ENCODE data around the gene SLC24A3. TPM values are rescaled to one million over a fixed set of nuclear protein-coding genes. Genes with fewer than 3 reads are reported as not detected.

Gene SLC24A3
- total RNA-seq, 1 experiment from 2014 or later, result 0.04 TPM

DNA sequence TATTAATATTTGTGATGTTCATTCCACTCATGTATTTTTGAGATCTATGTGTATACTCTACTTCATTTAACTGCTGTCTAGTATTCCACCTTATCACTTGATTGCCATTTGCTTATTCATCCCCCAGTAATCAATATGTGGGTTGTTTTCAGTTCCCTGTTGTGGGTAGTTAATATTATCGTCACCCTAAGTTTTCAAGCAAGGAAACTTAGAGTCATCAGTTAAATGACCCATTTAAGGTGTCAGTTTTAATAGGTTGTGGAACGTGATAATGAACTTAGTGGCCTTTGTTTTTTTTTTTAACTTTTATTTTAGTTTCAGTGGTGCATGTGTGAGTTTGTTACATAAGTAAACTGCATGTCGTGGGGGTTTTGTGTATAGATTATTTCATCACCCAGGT is 90.3 kb downstream of the SLC24A3 start:
- no peak for DNase-seq (ENCODE audit: low spot score)

DNA sequence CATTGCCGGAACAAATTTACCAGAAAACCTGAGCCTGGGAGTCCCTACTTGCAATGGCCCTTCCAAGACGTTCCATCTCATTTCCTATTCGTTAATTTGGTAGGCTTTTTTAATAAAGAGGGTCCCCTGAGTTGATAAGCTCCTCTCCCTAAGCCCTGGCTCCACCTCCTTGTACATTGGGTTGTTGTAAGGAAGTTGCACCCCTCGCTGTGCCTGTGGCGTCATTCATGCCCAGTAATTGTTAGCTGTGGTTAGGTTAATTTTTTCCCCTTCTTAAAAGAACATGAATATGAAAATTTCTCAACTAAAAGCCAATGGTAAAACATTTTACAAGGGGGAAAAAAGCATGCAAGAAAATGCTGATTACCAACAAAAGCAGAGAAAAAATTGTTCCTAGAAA is 91.9 kb downstream of the SLC24A3 start:
- no peak for DNase-seq (ENCODE audit: low spot score)

DNA sequence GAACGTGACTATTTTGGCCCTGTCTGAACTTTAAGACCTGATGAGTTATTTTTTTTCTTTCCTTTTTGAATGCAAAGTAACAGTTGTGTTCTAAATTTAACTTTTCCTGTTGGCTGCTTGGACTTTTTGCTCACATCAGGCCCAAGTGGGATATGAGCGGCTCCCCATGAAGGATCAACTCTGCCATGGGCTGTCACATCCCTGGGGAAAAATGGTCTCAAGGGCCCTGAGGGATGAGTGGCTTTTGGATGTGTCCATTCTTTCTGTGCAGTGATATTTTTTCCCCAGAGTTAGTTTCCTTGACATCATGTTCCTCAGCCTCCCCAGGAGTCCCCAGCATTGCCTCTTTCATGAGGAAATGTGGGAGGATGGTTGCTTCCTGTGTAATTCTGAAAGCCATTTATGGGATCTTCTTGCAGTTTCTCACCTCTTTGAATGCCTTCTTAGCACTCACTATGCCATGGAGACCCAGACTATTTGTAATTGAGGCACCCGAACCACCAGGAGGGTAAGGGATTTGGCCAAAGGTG is 92.5 kb downstream of the SLC24A3 start:
- no peak for DNase-seq (ENCODE audit: low spot score)

DNA sequence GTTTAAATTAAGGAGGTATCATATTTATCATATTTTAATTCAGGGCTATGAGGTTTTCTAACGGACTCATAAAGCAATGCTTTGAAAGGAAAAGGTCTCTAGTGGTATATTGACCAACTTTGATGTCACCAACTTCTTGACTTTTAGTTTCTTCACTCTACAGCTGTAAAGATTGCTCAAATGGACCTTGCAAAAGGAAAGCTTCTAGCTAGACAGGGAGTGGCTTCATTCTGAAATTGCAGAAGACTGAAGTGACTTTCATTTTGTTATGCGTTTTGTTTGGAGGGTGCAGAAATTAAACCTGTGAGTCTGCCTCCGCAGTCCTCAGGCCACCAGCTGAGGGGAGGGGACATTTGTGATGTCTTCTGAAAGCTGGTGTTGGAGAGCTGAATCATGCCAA is 95.7 kb downstream of the SLC24A3 start:
- DNase-seq (ENCODE audit: low spot score), result no peak

DNA sequence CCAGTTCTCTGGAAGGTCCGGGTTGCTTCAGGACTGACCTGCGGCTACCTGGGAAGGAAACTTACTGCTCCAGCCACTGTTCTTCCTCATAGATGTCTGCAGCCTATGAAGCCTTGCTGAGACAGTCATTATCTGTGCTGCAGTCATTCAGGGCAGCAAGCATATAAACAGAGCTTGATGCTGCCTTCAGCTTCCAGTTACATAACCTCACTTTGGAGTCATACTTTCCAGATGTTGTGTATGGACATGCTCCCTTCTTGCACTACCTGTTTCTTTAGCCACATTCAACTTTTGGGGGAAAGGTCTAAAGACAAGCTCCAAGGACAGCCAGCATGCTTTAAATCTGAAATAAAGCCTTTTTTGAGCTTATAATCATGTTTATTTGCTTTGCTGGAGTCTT is 98.1 kb downstream of the SLC24A3 start:
- DNase-seq (ENCODE audit: low spot score), result no peak

DNA sequence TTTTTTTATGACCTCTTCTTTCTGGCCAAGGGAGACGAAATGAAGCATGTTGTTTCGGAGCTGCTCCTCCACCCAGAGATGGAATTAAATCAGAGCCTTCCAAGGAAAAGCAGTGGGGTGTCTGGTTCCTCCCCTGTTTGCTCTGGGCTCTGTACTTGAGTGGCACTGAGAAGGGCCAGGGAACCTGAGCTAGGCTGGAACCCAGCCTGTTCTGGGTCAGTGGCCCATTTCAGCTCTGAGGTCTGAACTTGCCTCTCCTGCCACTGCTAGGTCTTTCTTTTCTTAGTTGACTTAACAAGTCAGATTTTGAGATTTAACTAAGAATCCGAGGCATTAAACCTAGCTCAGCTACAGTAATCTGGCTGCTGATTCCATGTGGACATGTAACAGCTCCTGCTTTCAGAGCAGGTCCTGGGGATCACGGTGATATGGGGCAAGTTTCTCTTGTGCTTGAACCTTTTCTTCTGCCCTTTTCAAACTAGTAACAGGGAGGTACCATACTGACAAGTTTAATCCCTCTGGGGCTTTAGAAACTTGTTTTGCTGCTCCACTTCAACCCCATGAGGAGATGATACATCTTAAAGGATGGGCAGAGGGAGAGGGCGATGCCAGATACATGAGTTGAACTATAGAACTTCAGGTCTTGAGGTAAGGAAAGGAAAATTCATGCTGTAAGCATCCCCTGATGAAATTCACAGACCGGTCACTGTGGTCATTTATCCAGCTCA is 101.1 kb downstream of the SLC24A3 start:
- no peak for DNase-seq (ENCODE audit: low spot score)

DNA sequence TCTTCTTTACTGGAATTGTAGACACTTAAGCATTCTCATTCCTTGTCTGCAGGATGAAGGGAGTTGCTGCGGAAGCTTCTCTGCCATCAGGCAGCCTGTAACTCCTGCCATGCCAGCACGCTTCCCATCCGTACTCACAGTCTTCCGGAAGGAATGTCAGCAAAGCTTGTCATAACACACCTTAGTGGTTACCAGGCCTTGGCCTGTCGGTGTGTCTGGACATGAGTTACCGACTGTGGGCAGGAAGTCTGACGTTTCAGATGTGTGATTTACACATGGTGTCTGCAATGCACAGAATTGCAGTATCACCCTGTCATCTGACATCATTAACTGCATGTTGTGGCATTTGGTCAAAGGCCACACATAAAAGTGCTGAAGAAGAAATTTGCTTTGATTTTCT is 102.2 kb downstream of the SLC24A3 start:
- no peak for DNase-seq (ENCODE audit: low spot score)

DNA sequence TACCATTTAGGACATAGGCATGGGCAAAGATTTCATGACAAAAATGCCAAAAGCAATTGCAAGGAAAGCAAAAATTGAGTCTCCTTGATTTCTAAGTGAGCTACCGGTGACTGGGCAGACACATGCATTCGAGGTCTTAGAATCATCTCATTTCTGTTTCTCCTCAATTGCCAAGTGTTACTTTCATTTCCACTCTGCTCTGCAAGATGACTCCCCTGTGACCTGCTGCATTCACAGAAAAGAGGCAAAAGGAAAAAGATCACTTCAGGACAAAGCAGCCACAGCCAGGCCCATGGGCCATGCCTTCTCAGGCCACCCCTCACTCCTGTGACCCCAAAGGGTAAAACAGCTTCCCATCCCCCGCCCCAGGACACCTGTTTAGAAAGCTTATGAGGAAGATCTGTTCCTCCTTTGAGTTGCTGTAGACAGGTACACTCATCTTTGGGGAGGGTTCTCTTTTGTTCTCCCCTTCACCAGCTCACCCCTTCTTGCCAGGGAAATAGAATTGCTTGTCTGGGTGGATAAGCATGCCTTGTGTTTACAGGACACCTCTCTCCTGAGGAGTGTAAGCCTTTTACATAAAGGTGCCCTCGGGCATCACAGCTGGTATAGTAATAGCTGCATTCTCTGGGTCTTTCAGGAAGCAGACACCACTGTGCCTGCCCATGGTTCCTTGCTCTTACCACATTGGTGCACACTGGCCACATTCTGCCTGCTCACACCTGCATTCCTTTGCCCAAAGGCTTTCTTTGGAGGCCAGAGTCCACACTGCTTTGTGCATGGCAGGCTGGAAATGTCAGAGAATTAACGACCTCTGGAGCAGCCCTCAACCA is 105.0 kb downstream of the SLC24A3 start:
- DNase-seq (ENCODE audit: low spot score), result no peak

DNA sequence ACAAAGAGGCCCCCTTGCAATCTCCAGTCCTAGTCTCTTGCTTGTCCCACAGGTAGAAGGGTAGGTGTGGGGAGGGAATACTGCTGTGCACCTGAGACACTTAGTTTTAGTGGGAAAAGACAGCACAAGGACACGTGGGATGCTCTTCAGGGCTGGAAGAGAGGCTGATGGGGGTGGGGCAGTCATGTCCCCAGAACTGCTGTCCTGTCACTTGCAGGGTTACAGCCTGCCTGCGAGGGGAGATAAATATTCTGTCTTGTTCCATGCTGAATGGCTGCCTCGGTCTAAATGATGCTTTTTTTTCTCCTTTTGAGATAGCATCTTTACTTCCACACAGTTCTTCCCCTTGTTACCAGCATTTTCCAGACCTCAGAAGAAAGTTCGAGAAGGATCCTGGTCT is 106.2 kb downstream of the SLC24A3 start:
- no peak for DNase-seq (ENCODE audit: low spot score)

DNA sequence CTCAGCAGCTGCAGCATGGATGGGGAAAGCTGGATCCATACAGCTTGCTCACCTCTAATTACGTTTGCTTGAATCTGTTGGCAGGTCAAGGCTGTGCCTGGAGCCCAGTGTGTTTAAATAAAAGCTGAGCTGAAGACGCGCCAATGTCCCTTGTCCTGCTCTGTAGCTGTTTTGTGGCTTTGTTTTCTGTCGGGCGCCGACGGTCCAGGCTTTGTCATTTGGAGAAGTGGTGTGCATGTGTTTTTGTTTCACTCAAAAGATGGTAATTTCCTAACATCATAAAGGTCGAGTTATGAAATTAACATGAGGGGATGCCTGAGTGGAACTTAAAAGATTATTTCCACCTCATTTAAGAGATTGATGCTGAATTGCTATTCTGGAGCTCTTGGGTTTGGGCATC is 107.6 kb downstream of the SLC24A3 start:
- DNase-seq (ENCODE audit: low spot score), result no peak

DNA sequence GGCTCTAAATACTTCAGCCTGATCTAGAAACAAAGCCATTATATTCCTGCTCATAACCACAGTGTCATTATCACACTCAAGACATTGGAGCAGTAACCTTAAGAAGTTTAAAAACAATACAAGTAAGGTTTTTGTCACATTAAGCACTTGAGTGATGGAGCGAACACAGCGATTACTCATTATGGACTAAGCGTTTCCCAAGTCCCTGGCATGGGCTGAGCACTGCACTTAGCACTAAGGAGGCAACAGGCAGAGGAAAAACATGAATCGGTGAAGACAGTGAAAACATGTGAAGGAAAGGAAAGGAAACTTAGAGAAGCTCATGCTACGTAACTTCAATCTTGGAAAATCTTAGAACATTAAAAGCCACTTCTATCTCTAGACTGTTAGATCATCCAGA is 108.7 kb downstream of the SLC24A3 start:
- DNase-seq (ENCODE audit: low spot score), result no peak

DNA sequence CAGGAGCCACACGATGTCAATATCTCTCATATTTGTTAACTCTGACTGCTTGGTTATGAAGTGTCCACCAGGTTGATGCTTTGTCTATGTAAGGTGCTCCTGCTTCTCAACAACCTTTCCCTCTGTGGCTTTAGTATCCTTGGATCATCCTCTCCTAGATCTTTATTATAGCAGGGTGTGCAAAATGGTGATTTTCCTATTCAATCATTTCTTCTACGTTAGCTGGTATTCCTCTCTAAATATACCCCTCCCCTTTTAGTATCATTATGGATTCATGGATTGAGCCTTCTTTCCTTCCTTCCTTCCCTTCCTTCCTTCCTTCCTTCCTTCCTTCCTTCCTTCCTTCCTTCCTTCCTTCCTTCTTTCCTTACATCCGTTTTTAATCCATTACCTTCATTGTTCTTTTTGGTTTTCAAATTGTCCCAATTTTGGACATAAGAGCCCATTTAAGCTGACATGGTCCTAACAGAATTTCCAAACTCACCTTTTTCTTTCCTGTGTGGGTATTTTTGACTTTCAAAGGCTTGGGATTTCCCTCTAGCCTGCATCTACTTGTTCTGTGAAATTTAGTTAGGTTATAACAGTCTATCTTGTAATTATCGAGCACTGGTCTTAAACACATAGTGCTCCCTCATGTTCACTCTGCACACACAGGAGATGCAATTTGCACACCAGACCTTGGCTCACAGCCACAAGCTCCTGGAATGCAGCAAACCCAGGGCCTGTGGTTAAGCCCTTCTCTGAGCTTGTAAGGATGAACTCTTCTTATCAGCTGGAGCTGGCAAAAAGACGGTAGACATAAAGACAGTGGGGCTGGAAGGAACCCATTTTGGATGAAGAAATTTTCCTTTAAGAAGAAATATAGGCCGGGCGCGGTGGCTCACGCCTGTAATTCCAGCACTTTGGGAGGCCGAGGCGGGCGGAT is 109.9 kb downstream of the SLC24A3 start:
- no peak for DNase-seq (ENCODE audit: low spot score)

DNA sequence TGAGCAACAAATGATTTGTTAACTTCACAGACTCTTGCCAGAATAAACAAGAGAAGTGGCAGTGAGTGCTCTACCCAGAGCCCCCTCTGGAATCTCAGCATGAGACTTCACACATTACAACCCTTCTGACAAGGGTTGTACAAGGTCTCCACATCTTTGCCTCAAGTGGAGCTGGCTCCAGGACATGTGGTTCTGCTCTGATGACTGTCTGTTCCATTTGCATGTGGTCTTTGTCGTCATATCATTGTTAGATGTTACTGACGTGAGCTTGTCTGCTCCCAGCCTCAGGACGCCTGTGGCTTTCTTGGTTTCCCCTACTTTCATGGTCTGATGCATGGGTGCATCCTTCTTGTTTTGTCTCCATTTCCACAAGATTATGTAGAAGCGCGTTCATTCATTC is 115.0 kb downstream of the SLC24A3 start:
- no peak for DNase-seq (ENCODE audit: low spot score)

DNA sequence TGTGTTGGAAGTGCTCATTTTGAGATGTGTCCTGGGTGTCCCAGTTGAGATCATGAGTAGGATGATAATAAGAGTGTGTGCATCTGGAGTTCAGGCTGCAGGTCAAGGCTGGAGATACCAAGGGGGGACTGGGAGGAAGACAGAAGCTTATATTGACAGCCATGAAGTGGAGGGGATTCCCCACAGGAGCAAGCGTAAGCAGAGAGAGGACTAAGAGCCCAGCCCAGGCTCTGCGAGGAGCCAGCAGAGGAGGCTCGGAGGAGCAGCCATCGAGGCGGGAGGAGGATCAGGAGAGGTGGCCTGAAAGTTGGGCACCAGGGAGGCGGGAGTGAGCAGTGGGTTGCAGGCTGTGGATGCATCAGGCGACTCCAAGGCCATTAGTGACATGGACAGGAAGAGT is 116.2 kb downstream of the SLC24A3 start:
- no peak for DNase-seq (ENCODE audit: low spot score)

DNA sequence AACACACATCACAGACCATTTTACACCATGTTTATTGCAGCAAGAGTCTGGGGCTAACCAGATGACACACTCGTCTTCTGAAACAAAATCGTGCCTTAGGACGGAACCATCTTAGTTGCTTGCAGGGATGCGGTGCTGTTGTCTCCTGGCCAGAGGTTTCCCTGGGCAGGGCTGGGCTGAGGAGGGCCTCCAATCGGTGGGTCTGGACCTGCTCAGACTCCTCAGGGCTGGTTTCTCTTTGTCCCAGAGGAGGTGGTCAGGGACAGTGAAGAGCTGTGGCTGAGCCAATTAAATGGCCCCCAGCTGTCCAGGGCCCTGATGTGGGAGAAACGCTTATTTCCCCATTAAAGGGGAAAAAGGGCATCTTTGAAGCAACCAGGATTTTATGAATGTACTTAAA is 117.6 kb downstream of the SLC24A3 start:
- no peak for DNase-seq (ENCODE audit: low spot score)

DNA sequence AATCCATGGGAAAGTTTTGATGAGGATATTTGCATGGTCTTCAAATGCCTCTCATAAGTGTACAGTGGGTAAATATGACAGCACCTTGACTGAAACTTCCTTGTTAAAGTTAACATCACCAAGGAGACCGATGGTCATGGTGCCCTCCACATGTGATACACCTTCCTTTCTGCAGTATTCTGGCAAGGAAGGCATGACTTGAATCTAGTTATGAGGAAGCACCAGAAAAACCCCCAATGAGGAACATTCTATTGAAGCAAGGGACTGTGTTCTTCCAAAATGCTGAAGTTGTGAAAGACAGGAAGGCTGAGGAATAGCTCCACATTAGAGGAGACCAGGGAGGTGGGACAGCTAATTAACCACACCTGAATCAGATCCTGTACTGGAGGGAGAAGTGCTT is 118.3 kb downstream of the SLC24A3 start:
- DNase-seq (ENCODE audit: low spot score), result no peak

DNA sequence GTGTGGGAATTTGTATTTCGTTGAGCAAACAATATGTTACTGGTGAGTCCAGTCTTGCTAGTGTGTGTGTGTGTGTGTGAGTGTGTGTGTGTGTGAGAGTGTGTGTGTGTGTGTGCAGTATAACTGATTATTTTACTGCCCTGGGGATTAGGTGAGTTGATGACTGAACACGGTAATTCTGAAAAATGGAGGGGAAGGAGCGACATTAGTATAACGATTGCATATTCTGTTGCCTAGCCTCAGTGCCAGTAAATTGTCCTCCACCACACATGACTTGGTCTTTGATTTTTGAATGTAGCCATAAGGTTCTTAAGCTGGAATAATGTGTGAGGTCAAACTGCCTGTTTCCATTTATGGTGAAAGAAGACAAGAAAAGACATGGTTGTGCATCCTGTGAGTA is 121.1 kb downstream of the SLC24A3 start:
- DNase-seq (ENCODE audit: low spot score), result no peak

DNA sequence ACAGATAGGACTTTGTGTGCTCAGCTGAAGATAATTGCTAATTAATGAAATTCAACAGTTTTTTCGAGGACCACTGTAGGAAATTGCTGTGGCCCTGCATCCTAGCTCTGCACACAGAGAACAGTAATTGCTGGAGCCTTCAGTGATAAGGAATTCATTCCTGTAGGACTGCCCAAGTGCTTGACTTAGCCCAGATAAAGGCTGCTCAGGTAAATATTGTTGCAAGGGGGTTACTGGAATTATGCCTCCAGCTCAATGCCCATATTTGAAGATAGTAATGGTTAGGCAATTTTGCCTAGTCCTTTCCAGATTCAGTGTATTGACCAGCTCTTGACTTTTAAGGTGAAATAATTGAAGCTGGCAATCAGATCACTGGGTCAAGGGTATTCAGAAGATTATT is 122.9 kb downstream of the SLC24A3 start:
- DNase-seq (ENCODE audit: low spot score), result no peak

DNA sequence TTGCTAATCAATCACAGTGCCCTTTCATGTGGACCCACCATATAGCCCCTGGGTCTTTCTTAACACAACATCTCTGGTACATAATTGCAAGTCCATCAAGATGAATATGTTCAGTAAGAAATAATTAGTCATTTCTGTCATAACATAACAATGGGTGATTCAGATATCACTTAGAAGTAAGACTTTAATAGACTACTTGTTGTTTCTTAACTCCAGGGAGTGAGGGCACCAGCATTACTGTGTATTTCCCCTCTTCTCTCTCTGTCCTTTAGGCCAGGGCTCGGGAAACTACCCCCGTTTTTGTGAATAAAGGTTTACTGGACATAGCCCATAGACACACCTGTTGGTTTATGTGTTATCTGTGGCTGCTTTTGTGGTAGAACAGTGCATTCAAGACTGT is 123.5 kb downstream of the SLC24A3 start:
- no peak for DNase-seq (ENCODE audit: low spot score)

DNA sequence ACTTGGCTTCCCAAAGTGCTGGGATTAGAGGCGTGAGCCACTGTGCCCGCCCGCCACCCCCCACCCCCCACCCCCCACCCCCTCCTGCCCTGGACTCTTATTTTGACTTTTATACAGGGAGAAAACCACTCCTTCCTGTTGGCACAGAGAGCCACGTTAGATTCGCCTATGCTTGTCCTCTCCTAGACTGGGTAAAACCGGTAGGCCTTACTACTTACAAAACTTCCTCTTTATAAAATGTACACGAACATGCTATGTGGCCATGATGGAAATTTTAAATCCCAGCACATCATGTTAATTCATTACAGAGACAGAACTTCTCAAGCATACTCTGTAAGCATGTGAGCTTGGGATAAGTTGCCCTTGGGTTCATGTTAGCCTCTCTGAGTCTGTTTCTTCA is 124.2 kb downstream of the SLC24A3 start:
- DNase-seq (ENCODE audit: low spot score), result no peak

DNA sequence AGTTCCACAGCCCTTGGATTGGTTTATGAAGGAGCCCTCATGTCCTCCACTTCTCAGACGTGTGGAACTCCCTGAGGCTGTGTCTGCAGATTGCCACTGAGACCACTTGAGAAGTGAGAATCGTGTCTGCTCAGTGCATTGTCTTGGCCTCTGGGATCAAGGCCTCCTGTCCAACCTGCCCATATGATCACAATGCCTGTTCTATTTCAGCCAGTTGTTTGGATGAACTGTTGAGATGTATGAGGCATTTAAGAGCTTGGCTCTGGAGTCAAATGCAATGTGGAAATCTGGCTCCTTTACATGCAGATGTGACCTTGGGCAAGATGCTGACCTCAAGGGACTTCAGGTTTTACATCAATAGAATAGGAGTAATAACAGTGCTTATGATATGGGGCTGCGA is 125.9 kb downstream of the SLC24A3 start:
- no peak for DNase-seq (ENCODE audit: low spot score)

DNA sequence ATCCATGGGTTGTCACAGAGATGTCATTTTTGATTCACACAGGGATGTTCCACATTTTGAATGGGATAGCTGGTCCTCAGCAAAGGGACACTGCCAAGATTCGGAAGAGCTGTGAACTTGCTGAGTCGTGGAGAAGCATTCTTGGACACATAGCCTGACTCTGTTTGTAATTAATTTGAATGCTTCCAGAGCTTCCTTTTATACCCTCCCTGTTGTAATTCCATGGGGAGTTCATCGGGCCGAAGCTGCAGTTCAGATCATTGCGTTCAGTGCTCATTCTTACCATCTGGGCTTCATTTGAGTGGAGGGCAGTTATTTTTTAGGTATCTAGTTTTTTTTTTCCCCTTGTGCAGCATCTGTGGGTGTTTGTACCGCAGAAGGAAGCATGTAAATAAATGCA is 126.5 kb downstream of the SLC24A3 start:
- no peak for DNase-seq (ENCODE audit: low spot score)
